PC-9 (cell line): ENCODE results near the gene EPHB4. TPM values are rescaled to one million over a fixed set of nuclear protein-coding genes. Genes with fewer than 3 reads are reported as not detected.

ENCODE experiments used
- BruUV-seq: library from RNA; stranded (reverse); fragments of 400-500 nt; replicated peaks from 2 replicates; lab custom pipeline; 2021; lab: Mats Ljungman, UMichigan
- CTCF ChIA-PET: fragments of 300-600 bp; sonication (Branson Sonifier 250); formaldehyde crosslinking; loops from one replicate; lab custom pipeline; 2022; ENCODE audit warnings: antibody characterized with exemption; lab: Charles Lee
- POLR2A ChIA-PET: fragments of 300-600 bp; sonication (Branson Sonifier 250); formaldehyde crosslinking; loops from one replicate; lab custom pipeline; 2022; ENCODE audit warnings: antibody characterized with exemption; ENCODE audit not compliant: unreplicated experiment; lab: Charles Lee
- DNase-seq, 2 experiments: peaks; one replicate each; pipeline versions ENCODE4 v3.0.0 to v3.0.0-alpha.2; 2015 to 2022; ENCODE audit warnings: mixed read lengths in 1 of 2
- H2AFZ ChIP-seq: fragments of 200-600 bp; sonication (generic); 2 replicates; pipeline ENCODE4 v1.8.1; 2017; ENCODE audit warnings: antibody characterized with exemption
- H3F3A ChIP-seq: fragments of 200-600 bp; sonication (generic); 2 replicates; pipeline ENCODE4 v1.8.1; 2017; ENCODE audit warnings: antibody characterized with exemption, mild to moderate bottlenecking, low read depth; ENCODE audit not compliant: insufficient read depth
- H3K27ac ChIP-seq: fragments of 200-600 bp; sonication (generic); 2 replicates; pipeline ENCODE4 v1.6.1; 2016; ENCODE audit warnings: mixed run types
- H3K27me3 ChIP-seq: fragments of 200-600 bp; sonication (generic); 2 replicates; pipeline ENCODE4 v1.6.1; 2016; ENCODE audit warnings: low read depth, mixed run types; ENCODE audit not compliant: insufficient read depth
- H3K36me3 ChIP-seq: fragments of 200-600 bp; sonication (generic); 2 replicates; pipeline ENCODE4 v1.6.1; 2016; ENCODE audit warnings: low read depth, mixed run types
- H3K4me1 ChIP-seq: fragments of 200-600 bp; sonication (generic); replicated peaks from 2 replicates; pipeline ENCODE4 v1.6.1; 2016; ENCODE audit warnings: mixed run types; ENCODE audit not compliant: insufficient read depth
- H3K4me2 ChIP-seq: fragments of 200-600 bp; sonication (generic); 2 replicates; pipeline ENCODE4 v1.6.1; 2017; ENCODE audit warnings: mixed run types
- H3K4me3 ChIP-seq: fragments of 200-600 bp; sonication (generic); 2 replicates; pipeline ENCODE4 v1.6.1; 2016; ENCODE audit warnings: mixed run types
- H3K79me2 ChIP-seq: fragments of 200-600 bp; sonication (generic); 2 replicates; pipeline ENCODE4 v1.6.1; 2017; ENCODE audit warnings: low read depth, mixed run types
- H3K9me2 ChIP-seq: fragments of 200-600 bp; sonication (generic); 2 replicates; pipeline ENCODE4 v1.8.1; 2017; ENCODE audit warnings: mild to moderate bottlenecking; ENCODE audit not compliant: insufficient read depth
- H3K9me3 ChIP-seq: fragments of 200-600 bp; sonication (generic); 2 replicates; pipeline ENCODE4 v1.8.1; 2016; ENCODE audit warnings: low read depth; ENCODE audit not compliant: insufficient read depth
- H4K20me1 ChIP-seq: fragments of 200-600 bp; sonication (generic); 2 replicates; pipeline ENCODE4 v1.8.1; 2017; ENCODE audit not compliant: insufficient read depth
- EZH2 ChIP-seq: fragments of 200-600 bp; sonication (generic); IDR thresholded peaks from 2 replicates; pipeline ENCODE4 v1.8.0; 2017; ENCODE audit warnings: antibody characterized with exemption, low read depth
- intact Hi-C: fragments of 100-400 bp; cut with micrococcal nuclease; formaldehyde crosslinking; loops from one replicate; pipeline ENCODE4 v1.10.0; 2022; ENCODE audit not compliant: unreplicated experiment
- total RNA-seq: library from RNA; stranded (reverse); gene quantifications from 2 replicates; pipeline ENCODE4 v1.2.3, GENCODE V29; 2021
- TF ChIP-seq, protein P1 (sequence below): fragments of 200-600 bp; sonication (generic); conservative IDR thresholded peaks from 2 replicates; pipeline ENCODE4 v1.6.1; 2017; ENCODE audit warnings: mixed run types, antibody characterized with exemption, mild to moderate bottlenecking, moderate library complexity

EPHB4 gene
- total RNA-seq, 1 experiment from 2014 or later: 79.4 TPM

DNA sequence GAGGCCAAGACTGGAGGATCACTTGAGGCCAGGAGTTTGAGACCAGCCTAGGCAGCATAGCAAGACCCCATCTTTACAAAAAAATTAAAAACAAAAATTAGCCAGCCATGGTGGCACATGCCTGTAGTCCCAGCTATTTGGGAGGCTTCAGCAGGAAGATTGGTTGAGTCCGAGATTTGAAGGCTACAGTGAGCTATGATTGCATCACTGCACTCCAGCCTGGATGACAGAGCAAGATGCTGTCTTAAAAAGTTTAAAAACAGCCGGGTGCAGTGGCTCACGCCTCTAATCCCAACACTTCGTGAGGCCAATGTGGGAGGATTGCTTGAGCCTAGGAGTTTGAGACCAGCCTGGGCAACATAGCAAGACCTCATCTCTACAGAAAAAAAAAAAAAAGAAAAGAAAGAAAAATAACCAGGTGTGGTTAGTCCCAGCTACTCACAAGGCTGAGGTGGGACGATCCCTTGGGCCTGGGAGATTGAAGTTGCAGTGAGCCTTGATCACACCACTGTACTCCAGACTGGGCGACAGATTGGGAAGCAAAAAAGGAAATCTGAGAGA lies 49.2 kb downstream of the EPHB4 start:
- Histone ChIP-seq H4K20me1 (no peaks in the 10 kb centered on the region), H3K4me2 (no peak overlapping the region), H3K27ac (no peak overlapping the region), H3K9me3 (no peaks in the 10 kb centered on the region), H3K9me2 (no peaks in the 10 kb centered on the region), H3K36me3 (no peaks in the 10 kb centered on the region), H2AFZ (no peak overlapping the region), H3K4me1 (no peaks in the 10 kb centered on the region), H3F3A (no peaks in the 10 kb centered on the region), H3K27me3 (no peaks in the 10 kb centered on the region), H3K4me3 (no peak overlapping the region), H3K79me2 (no peaks in the 10 kb centered on the region)
- intact Hi-C loops: no loop called here
- POLR2A ChIA-PET: no interaction called here
- CTCF ChIA-PET: no interaction called here
- no TSS peak for BruUV-seq
- TF ChIP-seq, protein P1, sequence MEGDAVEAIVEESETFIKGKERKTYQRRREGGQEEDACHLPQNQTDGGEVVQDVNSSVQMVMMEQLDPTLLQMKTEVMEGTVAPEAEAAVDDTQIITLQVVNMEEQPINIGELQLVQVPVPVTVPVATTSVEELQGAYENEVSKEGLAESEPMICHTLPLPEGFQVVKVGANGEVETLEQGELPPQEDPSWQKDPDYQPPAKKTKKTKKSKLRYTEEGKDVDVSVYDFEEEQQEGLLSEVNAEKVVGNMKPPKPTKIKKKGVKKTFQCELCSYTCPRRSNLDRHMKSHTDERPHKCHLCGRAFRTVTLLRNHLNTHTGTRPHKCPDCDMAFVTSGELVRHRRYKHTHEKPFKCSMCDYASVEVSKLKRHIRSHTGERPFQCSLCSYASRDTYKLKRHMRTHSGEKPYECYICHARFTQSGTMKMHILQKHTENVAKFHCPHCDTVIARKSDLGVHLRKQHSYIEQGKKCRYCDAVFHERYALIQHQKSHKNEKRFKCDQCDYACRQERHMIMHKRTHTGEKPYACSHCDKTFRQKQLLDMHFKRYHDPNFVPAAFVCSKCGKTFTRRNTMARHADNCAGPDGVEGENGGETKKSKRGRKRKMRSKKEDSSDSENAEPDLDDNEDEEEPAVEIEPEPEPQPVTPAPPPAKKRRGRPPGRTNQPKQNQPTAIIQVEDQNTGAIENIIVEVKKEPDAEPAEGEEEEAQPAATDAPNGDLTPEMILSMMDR: no peak
- no peak for TF ChIP-seq EZH2
- DNase-seq: no peak

DNA sequence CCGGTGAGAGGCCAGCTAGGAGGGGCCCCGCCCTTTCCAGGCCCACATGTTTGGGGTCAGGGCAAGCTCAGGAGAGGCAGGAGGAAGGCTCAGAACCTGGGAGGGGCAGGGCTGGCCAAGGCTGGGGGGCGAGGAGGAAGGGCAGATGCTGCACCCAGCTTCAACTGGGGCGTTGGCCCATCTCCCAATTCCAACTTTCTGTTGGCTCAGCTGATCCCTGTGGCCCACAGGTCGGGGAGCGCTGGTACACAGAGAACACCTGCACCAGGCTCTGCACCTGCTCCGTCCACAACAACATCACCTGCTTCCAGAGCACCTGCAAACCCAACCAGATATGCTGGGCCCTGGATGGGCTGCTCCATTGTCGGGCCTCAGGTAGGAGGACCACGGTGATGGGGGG lies 53.8 kb downstream of the EPHB4 start:
- Histone ChIP-seq H4K20me1 (no peaks in the 10 kb centered on the region), H3K27me3 (no peaks in the 10 kb centered on the region), H3K27ac (no peak overlapping the region), H3F3A (no peaks in the 10 kb centered on the region), H3K79me2 (no peaks in the 10 kb centered on the region), H3K4me1 (no peaks in the 10 kb centered on the region), H2AFZ (no peak overlapping the region), H3K9me2 (no peaks in the 10 kb centered on the region), H3K9me3 (no peaks in the 10 kb centered on the region), H3K4me2 (no peak overlapping the region), H3K36me3 (no peaks in the 10 kb centered on the region), H3K4me3 (no peak overlapping the region)
- ChIA-PET CTCF (no interaction called here), POLR2A (no interaction called here)
- BruUV-seq: no TSS peak
- intact Hi-C loops: no loop called here
- no peak for DNase-seq
- TF ChIP-seq, protein P1: no peak

DNA sequence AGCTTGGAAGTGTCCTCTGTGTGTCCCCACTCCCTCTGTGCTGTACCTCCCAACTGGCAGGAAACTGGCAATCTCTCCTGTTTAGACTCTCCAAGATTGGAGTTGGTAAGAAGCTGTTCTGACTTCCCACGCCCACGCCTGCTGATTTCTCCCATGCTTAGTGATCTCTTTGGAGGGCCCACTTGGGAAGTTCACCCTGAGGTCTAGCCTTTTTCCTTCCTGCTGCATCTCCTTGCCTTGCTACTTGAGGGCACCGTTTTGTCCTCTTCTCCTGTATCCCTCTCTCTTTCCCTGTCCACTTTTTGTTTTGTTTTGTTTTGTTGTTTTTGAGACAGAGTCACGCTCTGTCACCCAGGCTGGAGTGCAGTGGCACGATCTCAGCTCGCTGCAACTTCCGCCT lies 58.5 kb downstream of the EPHB4 start:
- Histone ChIP-seq H3K79me2 (no peaks in the 10 kb centered on the region), H3K27me3 (no peaks in the 10 kb centered on the region), H3K9me2 (no peaks in the 10 kb centered on the region), H3K4me2 (no peak overlapping the region), H3K27ac (no peak overlapping the region), H2AFZ (no peak overlapping the region), H3K36me3 (no peaks in the 10 kb centered on the region), H4K20me1 (no peaks in the 10 kb centered on the region), H3K4me3 (no peak overlapping the region), H3F3A (no peaks in the 10 kb centered on the region), H3K9me3 (no peaks in the 10 kb centered on the region), H3K4me1 (no peaks in the 10 kb centered on the region)
- DNase-seq: no peak
- TF ChIP-seq, protein P1: no peak
- no peak for TF ChIP-seq EZH2
- ChIA-PET POLR2A (no interaction called here), CTCF (no interaction called here)
- BruUV-seq: no TSS peak
- intact Hi-C loops: no loop called here
